ENCODE measurements around the gene USP4.
"Not testable (repeated sequence)": the region's sequence is repeated elsewhere in the genome, so short reads cannot be mapped to it uniquely, and the experiment has no call there.

USP4 gene

DNA sequence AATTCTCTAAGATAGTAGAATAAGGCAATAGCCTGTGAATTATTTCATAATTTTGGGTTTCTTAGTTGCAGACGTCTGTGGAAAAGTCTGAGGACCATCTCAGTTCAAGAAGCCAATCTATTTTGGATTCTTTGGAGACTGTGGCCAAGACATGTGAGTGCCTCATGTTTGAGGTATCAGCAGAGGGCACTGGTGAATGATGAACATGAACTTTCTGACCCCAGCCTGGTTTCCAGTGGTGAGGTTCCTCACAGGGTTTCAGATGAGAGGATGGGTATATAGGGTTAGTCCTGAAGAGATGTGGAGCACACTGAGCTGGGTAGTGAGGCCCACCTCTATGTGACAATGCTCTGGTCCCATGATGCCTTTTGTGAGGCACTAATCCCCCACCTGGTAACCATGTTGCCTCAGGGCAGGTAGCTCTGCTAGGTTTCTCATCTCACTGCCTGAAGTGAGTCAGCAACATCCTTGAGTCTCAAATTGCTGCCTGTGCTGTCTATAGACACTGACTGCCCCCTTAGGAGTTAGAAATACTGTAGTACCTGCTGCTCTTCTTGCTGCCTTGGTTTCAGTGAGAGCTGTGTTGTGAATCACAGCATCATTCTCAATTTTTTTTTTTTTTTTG is 95.2 kb downstream of the USP4 start:
- no peak for DNase-seq

DNA sequence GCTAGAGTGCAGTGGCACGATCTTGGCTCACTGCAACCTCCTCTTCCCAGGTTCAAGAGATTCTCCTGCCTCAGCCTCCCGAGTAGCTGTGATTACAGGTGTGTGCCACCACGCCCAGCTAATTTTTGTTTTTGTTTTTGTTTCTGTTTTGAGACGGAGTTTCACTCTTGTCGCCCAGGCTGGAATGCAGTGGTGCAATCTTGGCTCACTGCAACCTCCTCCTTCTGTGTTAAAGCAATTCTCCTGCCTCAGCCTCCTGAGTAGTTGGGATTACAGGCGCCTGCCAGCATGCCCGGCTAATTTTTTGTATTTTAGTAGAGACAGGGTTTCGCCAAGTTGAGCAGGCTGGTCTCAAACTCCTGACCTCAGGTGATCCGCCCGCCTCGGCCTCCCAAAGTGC is 99.8 kb downstream of the USP4 start:
- DNase-seq: not testable (repeated sequence)

DNA sequence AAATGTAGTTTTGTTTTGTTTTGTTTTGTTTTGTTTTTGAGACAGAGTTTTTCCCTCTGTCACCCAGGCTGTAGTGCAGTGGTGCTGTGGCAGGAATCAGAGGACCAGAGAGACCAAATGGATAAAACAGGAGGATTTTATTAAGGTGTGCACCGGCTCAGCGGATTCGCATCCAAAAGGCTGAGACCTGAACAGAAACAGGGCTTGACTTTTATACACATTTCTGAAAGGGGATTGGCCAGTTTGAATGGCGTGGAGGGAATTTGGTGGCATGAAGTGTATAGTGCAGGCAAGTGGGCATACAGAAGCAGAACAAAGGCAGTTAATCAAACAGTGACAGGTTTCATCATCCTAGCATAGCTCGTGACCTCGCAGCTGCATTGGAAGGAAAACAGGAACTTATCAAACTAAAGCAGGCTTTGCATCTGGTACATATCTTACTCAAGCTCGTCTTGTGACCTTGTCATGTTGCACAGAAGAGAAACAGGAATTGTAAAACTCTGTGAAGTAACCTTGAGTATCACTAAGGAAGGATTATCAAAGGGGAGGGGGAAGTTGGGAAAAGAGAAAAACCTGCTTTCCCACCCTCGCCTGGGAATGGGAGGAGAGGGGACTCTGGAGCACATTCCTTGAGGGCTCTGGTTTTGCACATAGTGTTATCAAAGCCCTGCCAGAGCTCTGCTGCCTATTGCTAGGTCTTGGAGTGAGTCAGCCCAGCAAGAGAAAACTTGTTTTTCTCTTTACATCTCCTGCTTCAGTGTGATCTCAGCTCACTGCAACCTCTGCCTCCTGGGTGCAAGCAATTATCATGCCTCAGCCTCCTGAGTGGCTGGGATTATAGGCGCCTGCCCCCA is 101.4 kb downstream of the USP4 start:
- peak; percentile 12 to 59 for DNase-seq

DNA sequence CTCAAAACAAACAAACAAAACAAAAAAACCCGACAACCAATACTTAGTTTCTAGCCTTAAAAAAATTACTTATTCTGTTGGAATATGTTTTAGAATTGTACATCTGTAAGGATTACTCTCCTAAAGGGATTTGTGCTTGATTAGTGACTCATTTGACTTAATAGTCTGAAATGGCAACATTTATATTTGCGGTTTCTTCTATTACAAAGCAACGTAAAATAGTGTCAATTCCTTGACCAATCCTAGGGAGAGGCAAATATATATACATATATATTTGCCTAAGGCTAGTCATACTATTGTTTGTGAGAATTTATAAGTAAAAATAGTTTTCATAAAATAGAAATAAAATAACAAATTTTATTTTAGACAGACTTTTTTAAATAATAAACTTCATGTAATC is 102.5 kb downstream of the USP4 start:
- DNase-seq: no peak

DNA sequence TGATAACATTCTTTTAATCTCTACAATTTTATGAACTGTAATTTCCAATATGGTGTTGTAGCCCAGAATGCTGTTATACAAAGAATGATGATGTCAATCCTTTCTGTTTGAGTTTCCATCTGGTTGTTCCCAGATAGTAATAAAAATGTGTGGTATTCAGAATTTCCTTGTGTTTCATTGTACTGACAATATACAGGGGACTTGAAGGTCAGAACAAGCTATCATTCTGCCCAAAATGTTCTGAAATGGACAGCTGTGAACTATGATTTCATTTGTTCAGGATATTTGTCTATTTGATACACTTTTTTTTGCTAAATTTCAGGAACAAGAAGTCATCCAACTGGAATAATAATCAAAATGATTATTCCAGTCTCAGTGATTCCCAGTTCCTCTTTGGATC is 103.6 kb downstream of the USP4 start:
- DNase-seq: no peak

DNA sequence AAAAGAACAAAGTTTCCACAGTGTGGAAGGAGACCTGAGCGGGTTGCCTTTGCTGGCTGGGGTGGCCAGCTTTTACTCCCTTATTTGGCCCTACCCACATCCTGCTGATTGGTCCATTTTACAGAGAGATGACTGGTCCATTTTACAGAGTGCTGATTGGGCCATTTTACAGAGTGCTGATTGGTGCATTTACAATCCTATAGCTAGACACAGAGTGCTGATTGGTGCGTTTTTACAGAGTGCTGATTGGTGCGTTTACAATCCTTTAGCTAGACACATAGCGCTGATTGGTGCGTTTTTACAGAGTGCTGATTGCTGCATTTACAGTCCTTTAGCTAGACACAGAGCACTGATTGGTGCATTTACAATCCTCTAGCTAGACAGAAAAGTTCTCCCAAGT is 111.0 kb downstream of the USP4 start:
- DNase-seq: not testable (repeated sequence)

Data from CD4-positive, alpha-beta T cell treated with Interleukin-4 for 1 hour (primary cell).